HG02642 (cell line): ENCODE results near the gene RASA2.
"Not testable (repeated sequence)": the region's sequence is repeated elsewhere in the genome, so short reads cannot be mapped to it uniquely, and the experiment has no call there.

Source experiments
- ATAC-seq: cut with Tn5 transposase; IDR thresholded peaks from one replicate; pipeline ENCODE4 v1.9.1; 2021; ENCODE audit warnings: mild to moderate bottlenecking; ENCODE audit not compliant: unreplicated experiment, poor library complexity

RASA2 gene

GRCh38 chr3:141528800-141529199, 42.0 kb downstream of the RASA2 start:
- ATAC-seq: no peak

GRCh38 chr3:141529256-141529655, 42.4 kb downstream of the RASA2 start:
- ATAC-seq: no peak

- ATAC-seq: no peak
These were observed 43.0 kb downstream of the RASA2 start for GRCh38 chr3:141529717-141530414.

GRCh38 chr3:141530415-141530768, 43.6 kb downstream of the RASA2 start:
- ATAC-seq: no peak

- ATAC-seq: no peak
These were observed 45.8 kb downstream of the RASA2 start for GRCh38 chr3:141532609-141533008.

- ATAC-seq: not testable (repeated sequence)
These were observed 49.2 kb downstream of the RASA2 start for GRCh38 chr3:141536017-141536416.

- no peak for ATAC-seq
These were observed 51.0 kb downstream of the RASA2 start for GRCh38 chr3:141537856-141538255.

GRCh38 chr3:141538568-141539240, 51.9 kb downstream of the RASA2 start:
- ATAC-seq: no peak

- ATAC-seq: no peak
These were observed 52.8 kb downstream of the RASA2 start for GRCh38 chr3:141539431-141540187.

- ATAC-seq: no peak
These were observed 53.7 kb downstream of the RASA2 start for GRCh38 chr3:141540531-141540930.

- ATAC-seq: no peak
These were observed 55.6 kb downstream of the RASA2 start for GRCh38 chr3:141542202-141542969.

- ATAC-seq: no peak
These were observed 56.2 kb downstream of the RASA2 start for GRCh38 chr3:141542989-141543388.

GRCh38 chr3:141544697-141545096, 57.9 kb downstream of the RASA2 start:
- no peak for ATAC-seq

- no peak for ATAC-seq
These were observed 59.3 kb downstream of the RASA2 start for GRCh38 chr3:141546081-141546480.

GRCh38 chr3:141546586-141546985, 59.8 kb downstream of the RASA2 start:
- ATAC-seq: no peak

- no peak for ATAC-seq
These were observed 61.0 kb downstream of the RASA2 start for GRCh38 chr3:141547791-141548190.

GRCh38 chr3:141550926-141551665, 64.3 kb downstream of the RASA2 start:
- ATAC-seq: no peak

- no peak for ATAC-seq
These were observed 65.7 kb downstream of the RASA2 start for GRCh38 chr3:141552440-141552991.

GRCh38 chr3:141553055-141553454, 66.2 kb downstream of the RASA2 start:
- ATAC-seq: no peak

GRCh38 chr3:141556034-141556433, 69.2 kb downstream of the RASA2 start:
- ATAC-seq: no peak
